ENCODE results near the gene CASTOR1. TPM values are rescaled to one million over a fixed set of nuclear protein-coding genes. Genes with fewer than 3 reads are reported as not detected.
A peak's percentile ranks its signal among the peaks of the same experiment; 100 is the strongest.

The CASTOR1 gene
- total and polyA plus RNA-seq, 4 donors = 12.6 to 26.5 (median 15.3) TPM

DNA sequence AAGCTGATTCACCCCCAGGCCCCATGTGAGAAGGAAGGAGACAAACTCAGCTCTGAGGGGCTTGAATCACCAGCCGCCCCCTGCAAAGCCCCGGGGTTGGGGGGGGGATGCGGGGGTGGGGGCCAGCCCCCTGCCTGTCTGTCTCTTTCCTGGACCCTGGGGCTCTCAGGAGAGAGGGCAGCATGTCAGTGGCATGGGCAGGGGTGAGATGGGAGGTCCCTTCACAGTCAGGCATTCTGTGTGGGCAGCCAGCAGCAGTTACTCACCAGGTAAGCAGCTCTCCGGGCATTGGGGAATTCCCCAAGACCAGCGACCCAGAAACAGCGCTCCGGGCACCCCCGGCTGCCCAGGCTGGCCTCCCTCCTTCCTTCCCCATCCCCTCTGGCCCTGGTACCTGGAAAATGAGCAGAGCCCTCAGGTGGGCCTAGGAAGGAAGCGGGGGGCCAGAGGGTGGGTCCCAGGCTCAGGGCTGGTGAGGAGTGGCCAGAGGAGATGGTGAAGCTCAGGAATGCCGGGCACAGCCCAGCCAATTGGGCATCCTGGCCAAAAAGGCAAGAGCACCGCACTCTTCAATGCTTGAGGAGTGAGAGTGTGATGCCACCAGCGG, 38.5 kb downstream of the CASTOR1 start:
- Histone ChIP-seq H3K36me3 (ENCODE audit: control insufficient read depth in 4 of 4, insufficient read depth in 4 of 4, low read length in 4 of 4) (no peaks in the 10 kb centered on the region), H3K9ac (ENCODE audit: insufficient read depth in 1 of 2, low read length in 2 of 2) (no peak overlapping the region), H3K9me3 (ENCODE audit: control insufficient read depth in 4 of 4, insufficient read depth in 3 of 4, low read length in 3 of 4) (no peaks in the 10 kb centered on the region), H3K27ac (ENCODE audit: low read depth in 1 of 2, low read length in 1 of 2) (no peak overlapping the region), H3K27me3 (ENCODE audit: control insufficient read depth in 3 of 3, insufficient read depth in 3 of 3, low read length in 2 of 3) (peaks cover 0 to 5% (median 2%) of the 10 kb centered on the region in 3 donors), H3K4me1 (ENCODE audit: control insufficient read depth in 5 of 5, insufficient read depth in 5 of 5, low read length in 5 of 5) (peaks cover 0 to 72% (median 10%) of the 10 kb centered on the region in 5 donors), H3K4me3 (no peak overlapping the region)
- TF ChIP-seq, protein P1, sequence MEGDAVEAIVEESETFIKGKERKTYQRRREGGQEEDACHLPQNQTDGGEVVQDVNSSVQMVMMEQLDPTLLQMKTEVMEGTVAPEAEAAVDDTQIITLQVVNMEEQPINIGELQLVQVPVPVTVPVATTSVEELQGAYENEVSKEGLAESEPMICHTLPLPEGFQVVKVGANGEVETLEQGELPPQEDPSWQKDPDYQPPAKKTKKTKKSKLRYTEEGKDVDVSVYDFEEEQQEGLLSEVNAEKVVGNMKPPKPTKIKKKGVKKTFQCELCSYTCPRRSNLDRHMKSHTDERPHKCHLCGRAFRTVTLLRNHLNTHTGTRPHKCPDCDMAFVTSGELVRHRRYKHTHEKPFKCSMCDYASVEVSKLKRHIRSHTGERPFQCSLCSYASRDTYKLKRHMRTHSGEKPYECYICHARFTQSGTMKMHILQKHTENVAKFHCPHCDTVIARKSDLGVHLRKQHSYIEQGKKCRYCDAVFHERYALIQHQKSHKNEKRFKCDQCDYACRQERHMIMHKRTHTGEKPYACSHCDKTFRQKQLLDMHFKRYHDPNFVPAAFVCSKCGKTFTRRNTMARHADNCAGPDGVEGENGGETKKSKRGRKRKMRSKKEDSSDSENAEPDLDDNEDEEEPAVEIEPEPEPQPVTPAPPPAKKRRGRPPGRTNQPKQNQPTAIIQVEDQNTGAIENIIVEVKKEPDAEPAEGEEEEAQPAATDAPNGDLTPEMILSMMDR (IDR thresholded peaks at IDR 0.05; ENCODE audit: control extremely low read depth, extremely low read depth) = no peak
- ATAC-seq (ENCODE audit: insufficient read depth, low FRiP score) (peak; percentile 8), DNase-seq (no peak)
- 56 to 70% methylated on average over 12 of the region's 12 CpGs for WGBS, 2 donors

DNA sequence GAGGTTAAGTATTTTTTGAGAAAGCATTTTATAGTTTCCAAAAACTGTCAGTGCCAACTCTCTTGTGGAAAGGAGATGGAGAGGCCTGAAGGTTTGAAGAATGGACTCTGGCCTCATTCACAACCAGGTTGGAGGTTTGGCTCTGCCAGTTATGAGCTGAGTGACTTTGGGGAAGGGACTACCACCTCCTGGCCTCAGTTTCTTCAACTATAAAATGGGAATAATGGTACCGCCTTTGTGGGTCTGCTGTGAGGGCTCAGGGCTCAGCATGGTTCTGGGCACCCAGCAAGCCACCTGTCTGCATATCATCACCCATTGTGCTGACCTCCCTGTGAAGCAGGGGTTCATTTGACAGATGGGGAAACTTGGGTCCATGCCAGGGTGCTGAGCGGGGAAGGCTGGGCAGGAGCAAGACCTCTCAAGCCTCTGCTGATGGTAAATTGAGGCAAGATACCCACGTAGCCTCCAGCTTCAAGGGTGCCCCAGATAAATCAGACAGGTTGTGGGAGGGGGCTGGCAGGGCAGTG, 39.2 kb downstream of the CASTOR1 start:
- H3K36me3 ChIP-seq (ENCODE audit: control insufficient read depth in 4 of 4, insufficient read depth in 4 of 4, low read length in 4 of 4) = no peaks in the 10 kb centered on the region
- 94% methylated on average over 3 of the region's 3 CpGs for WGBS, 2 donors
- TF ChIP-seq, protein P1 (IDR thresholded peaks at IDR 0.05; ENCODE audit: control extremely low read depth, extremely low read depth) = no peak
- DNase-seq = no peak
- H3K4me3 ChIP-seq = no peak overlapping the region
- H3K27me3 ChIP-seq (ENCODE audit: control insufficient read depth in 3 of 3, insufficient read depth in 3 of 3, low read length in 2 of 3) = peaks cover 0 to 11% (median 2%) of the 10 kb centered on the region in 3 donors
- H3K9me3 ChIP-seq (ENCODE audit: control insufficient read depth in 4 of 4, insufficient read depth in 3 of 4, low read length in 3 of 4) = no peaks in the 10 kb centered on the region
- no peak overlapping the region for H3K9ac ChIP-seq (ENCODE audit: insufficient read depth in 1 of 2, low read length in 2 of 2)
- no peak for ATAC-seq (ENCODE audit: insufficient read depth, low FRiP score)
- no peak overlapping the region for H3K27ac ChIP-seq (ENCODE audit: low read depth in 1 of 2, low read length in 1 of 2)
- H3K4me1 ChIP-seq (ENCODE audit: control insufficient read depth in 5 of 5, insufficient read depth in 5 of 5, low read length in 5 of 5) = peaks cover 0 to 72% (median 10%) of the 10 kb centered on the region in 5 donors

DNA sequence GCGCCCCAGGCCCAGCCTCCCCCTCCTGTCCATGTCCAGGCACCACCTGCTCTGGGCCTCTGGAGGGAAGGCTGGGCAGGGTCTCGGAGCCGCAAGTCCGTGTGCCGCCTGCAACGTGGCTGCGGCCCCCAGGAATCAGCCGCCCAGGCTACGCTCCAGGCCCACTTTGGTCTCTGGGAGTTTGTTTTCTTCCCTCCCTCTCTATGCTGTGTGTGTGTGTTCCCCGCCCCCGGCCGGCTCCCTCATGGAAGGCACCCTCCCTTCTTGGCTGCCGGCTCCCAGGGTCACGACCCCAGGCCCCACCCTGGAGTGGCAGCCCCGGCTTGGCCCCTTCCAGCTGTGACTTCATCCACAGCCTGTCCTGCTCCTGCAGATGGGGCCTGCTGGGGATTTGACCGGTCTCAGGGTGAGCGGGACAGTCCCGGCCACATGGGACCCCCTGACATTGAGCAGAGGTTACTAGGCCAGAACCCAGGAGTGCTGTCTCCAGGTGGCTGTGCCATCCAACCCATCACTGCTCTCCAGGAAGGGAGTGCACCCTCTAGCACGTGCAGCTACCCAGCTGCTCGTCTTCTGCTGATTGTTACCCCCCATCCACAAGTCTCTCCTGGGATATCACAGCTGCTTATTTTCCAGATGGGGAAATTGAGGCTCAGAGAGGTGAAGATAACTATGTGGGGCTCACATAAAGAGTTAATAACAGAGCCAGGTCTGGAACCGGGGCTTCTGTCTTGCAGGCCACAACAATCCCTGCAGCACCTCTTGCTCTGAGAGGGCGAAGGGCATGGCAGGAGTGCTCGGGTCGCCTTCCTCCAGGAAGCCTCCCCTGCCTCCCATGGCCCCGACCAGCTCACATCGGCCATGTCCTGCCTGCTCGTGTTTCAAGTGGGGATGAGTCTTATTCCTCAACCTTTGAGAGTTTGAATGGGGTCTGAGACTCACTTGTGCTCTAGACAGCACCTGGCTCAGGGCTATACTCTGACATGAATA, 40.0 kb downstream of the CASTOR1 start:
- Histone ChIP-seq H3K27ac (ENCODE audit: low read depth in 1 of 2, low read length in 1 of 2) (no peak overlapping the region), H3K9ac (ENCODE audit: insufficient read depth in 1 of 2, low read length in 2 of 2) (no peak overlapping the region), H3K36me3 (ENCODE audit: control insufficient read depth in 4 of 4, insufficient read depth in 4 of 4, low read length in 4 of 4) (no peaks in the 10 kb centered on the region), H3K4me1 (ENCODE audit: control insufficient read depth in 5 of 5, insufficient read depth in 5 of 5, low read length in 5 of 5) (peaks cover 0 to 65% (median 10%) of the 10 kb centered on the region in 5 donors), H3K9me3 (ENCODE audit: control insufficient read depth in 4 of 4, insufficient read depth in 3 of 4, low read length in 3 of 4) (no peaks in the 10 kb centered on the region), H3K27me3 (ENCODE audit: control insufficient read depth in 3 of 3, insufficient read depth in 3 of 3, low read length in 2 of 3) (peaks cover 0 to 17% (median 2%) of the 10 kb centered on the region in 3 donors), H3K4me3 (no peak overlapping the region)
- no peak for ATAC-seq (ENCODE audit: insufficient read depth, low FRiP score)
- peak; percentile 80 to 83 (median 83) for DNase-seq
- TF ChIP-seq, protein P1 (IDR thresholded peaks at IDR 0.05; ENCODE audit: control extremely low read depth, extremely low read depth) = no peak
- 72 to 82% methylated on average over 26 to 27 of the region's 27 CpGs for WGBS, 2 donors
